Fibroblast of lung (primary cell): ENCODE measurements around the gene KCTD20. TPM values are rescaled to one million over a fixed set of nuclear protein-coding genes. Genes with fewer than 3 reads are reported as not detected.

ENCODE experiments used
- DNase-seq, 2 donors: peaks; one replicate each; pipeline versions ENCODE4 v3.0.0 to v3.0.0-alpha.2; 2010; ENCODE audit warnings: low read depth in 2 of 2
- H2AFZ ChIP-seq: 2 replicates; pipeline ENCODE4 v1.5.1; 2012; ENCODE audit warnings: low read length, control low read depth, inconsistent platforms
- H3K27ac ChIP-seq: 2 replicates; pipeline ENCODE4 v1.5.1; 2011; ENCODE audit warnings: low read length, control low read depth; ENCODE audit not compliant: insufficient read depth
- H3K27me3 ChIP-seq: 2 replicates; pipeline ENCODE4 v1.5.1; 2011; ENCODE audit warnings: mild to moderate bottlenecking, low read length; ENCODE audit not compliant: control insufficient read depth, insufficient read depth
- H3K36me3 ChIP-seq: 2 replicates; pipeline ENCODE4 v1.5.1; 2011; ENCODE audit warnings: low read length; ENCODE audit not compliant: control insufficient read depth, insufficient read depth
- H3K4me1 ChIP-seq: 2 replicates; pipeline ENCODE4 v1.5.1; 2011; ENCODE audit warnings: low read length; ENCODE audit not compliant: control insufficient read depth, insufficient read depth; ENCODE audit errors: extremely low read depth
- H3K4me2 ChIP-seq: 2 replicates; pipeline ENCODE4 v1.5.1; 2011; ENCODE audit warnings: low read length, control low read depth; ENCODE audit not compliant: insufficient read depth; ENCODE audit errors: extremely low read depth
- H3K4me3 ChIP-seq, 4 experiments: fragments of 200-600 bp in 1 of 4; sonication (generic) in 1 of 4; replicated peaks in 1 of 4; 2 replicates each; pipeline ENCODE4 v1.5.1; 2011 to 2016; ENCODE audit warnings: low read length in 4 of 4, low read depth in 3 of 4, mild to moderate bottlenecking in 3 of 4, control low read depth in 2 of 4, inconsistent platforms in 1 of 4, mixed read lengths in 1 of 4; ENCODE audit not compliant: insufficient read depth in 1 of 4; ENCODE audit errors: control extremely low read depth in 1 of 4
- H3K79me2 ChIP-seq: 2 replicates; pipeline ENCODE4 v1.5.1; 2012; ENCODE audit warnings: mild to moderate bottlenecking, low read length, inconsistent platforms; ENCODE audit not compliant: control insufficient read depth, insufficient read depth
- H3K9ac ChIP-seq: 2 replicates; pipeline ENCODE4 v1.5.1; 2011; ENCODE audit warnings: mild to moderate bottlenecking, low read length, control low read depth; ENCODE audit not compliant: insufficient read depth
- H3K9me3 ChIP-seq: 2 replicates; pipeline ENCODE4 v1.5.1; 2012; ENCODE audit warnings: low read depth, low read length; ENCODE audit not compliant: control insufficient read depth, insufficient read depth
- H4K20me1 ChIP-seq: 2 replicates; pipeline ENCODE4 v1.5.1; 2011; ENCODE audit warnings: low read length; ENCODE audit not compliant: control insufficient read depth, insufficient read depth; ENCODE audit errors: extremely low read depth
- CTCF ChIP-seq, 2 donors: IDR thresholded peaks in 1 of 2; conservative IDR thresholded peaks in 1 of 2; 1 replicate in 1 of 2; 2 replicates in 1 of 2; pipeline ENCODE4 v1.5.1; 2011 to 2012; ENCODE audit warnings: low read length in 2 of 2, control low read depth in 1 of 2, inconsistent platforms in 1 of 2, low read depth in 1 of 2, mild to moderate bottlenecking in 1 of 2
- EZH2 ChIP-seq: IDR thresholded peaks from 2 replicates; pipeline ENCODE4 v1.5.1; 2012; ENCODE audit warnings: low read length, control low read depth, mild to moderate bottlenecking; ENCODE audit errors: missing control alignments
- polyA plus RNA-seq, 2 donors: library from polyadenylated mRNA; depleted of rRNA in 1 of 2; stranded (reverse) in 1 of 2; unstranded in 1 of 2; fragments of >200 nt; gene quantifications; 2 replicates each; pipeline ENCODE4 v1.2.1, GENCODE V29; 2011 to 2012; ENCODE audit warnings: missing spikeins in 1 of 2
- total RNA-seq: library from RNA; depleted of rRNA; stranded (reverse); fragments of >200 nt; gene quantifications from 2 replicates; pipeline ENCODE4 v1.2.1, GENCODE V29; 2014

The KCTD20 gene
- total and polyA plus RNA-seq, 2 donors (not counting 1 experiment from before 2014, with no cell fraction given): 39.6 to 87.4 TPM

- Histone ChIP-seq H3K27me3 (no peaks in the 10 kb centered on the region), H3K79me2 (no peaks in the 10 kb centered on the region), H3K36me3 (no peaks in the 10 kb centered on the region), H3K9ac (peak overlapping the region; percentile 57), H3K9me3 (no peaks in the 10 kb centered on the region), H4K20me1 (no peaks in the 10 kb centered on the region), H3K4me1 (peaks cover 3% of the 10 kb centered on the region), H3K27ac (peak overlapping the region; percentile 6), H3K4me3 (peak overlapping the region; percentile 37 to 83 (median 59)), H3K4me2 (peak overlapping the region; percentile 90), H2AFZ (peak overlapping the region; percentile 84)
- no peak for DNase-seq
- TF ChIP-seq EZH2 (no peak), CTCF (conservative IDR thresholded peaks at IDR 0.05 in 1 of 2, IDR thresholded peaks at IDR 0.05 in 1 of 2; ENCODE audit: low read depth in 1 of 2, low read length in 2 of 2) (no peak)
Measured at GRCh38 chr6:36422714-36423100, 20.1 kb upstream of the KCTD20 start.

GRCh38 chr6:36423101-36423824 lies 19.5 kb upstream of the KCTD20 start:
- H3K27me3 ChIP-seq: no peaks in the 10 kb centered on the region
- no peaks in the 10 kb centered on the region for H4K20me1 ChIP-seq
- peak overlapping the region; percentile 93 for H3K4me2 ChIP-seq
- peak overlapping the region; percentile 92 for H2AFZ ChIP-seq
- peak overlapping the region; percentile 55 to 83 (median 68) for H3K4me3 ChIP-seq
- TF ChIP-seq CTCF (conservative IDR thresholded peaks at IDR 0.05 in 1 of 2, IDR thresholded peaks at IDR 0.05 in 1 of 2; ENCODE audit: low read depth in 1 of 2, low read length in 2 of 2) (peak; percentile 57 to 63), EZH2 (no peak)
- H3K27ac ChIP-seq: peak overlapping the region; percentile 53
- H3K9ac ChIP-seq: peak overlapping the region; percentile 57
- DNase-seq: peak; percentile 95 to 98
- H3K79me2 ChIP-seq: no peaks in the 10 kb centered on the region
- H3K9me3 ChIP-seq: no peaks in the 10 kb centered on the region
- no peaks in the 10 kb centered on the region for H3K36me3 ChIP-seq
- peaks cover 3% of the 10 kb centered on the region for H3K4me1 ChIP-seq

- no peaks in the 10 kb centered on the region for H3K36me3 ChIP-seq
Measured at GRCh38 chr6:36426622-36427021, 16.2 kb upstream of the KCTD20 start.

More at GRCh38 chr6:36426622-36427021, 16.2 kb upstream of the KCTD20 start:
- Histone ChIP-seq H3K4me2 (no peak overlapping the region), H3K4me3 (no peak overlapping the region), H4K20me1 (no peaks in the 10 kb centered on the region), H3K4me1 (peaks cover 3% of the 10 kb centered on the region), H3K79me2 (no peaks in the 10 kb centered on the region), H3K27me3 (no peaks in the 10 kb centered on the region), H3K9me3 (no peaks in the 10 kb centered on the region), H3K9ac (no peak overlapping the region), H2AFZ (no peak overlapping the region), H3K27ac (no peak overlapping the region)
- no peak for DNase-seq
- TF ChIP-seq CTCF (conservative IDR thresholded peaks at IDR 0.05 in 1 of 2, IDR thresholded peaks at IDR 0.05 in 1 of 2; ENCODE audit: low read depth in 1 of 2, low read length in 2 of 2) (no peak), EZH2 (no peak)
